Measurements from ENCODE around the gene WSCD1.

DNA sequence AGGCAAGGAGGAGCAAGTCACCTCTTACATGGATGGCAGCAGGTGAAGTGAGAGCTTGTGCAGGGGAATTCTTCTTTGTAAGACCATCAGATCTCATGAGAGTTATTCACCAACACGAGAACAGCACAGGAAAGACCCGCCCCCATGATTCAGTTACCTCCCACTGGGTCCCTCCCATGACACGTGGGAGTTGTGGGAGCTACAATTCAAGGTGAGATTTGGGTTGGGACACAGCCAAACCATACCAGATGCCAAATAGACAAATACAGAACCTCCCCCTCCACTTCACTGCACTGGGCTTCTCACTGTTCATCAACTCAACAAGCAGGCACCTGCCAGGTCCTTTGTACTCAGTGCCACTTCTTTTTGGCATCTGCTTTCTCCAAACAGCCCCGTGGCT is 100.2 kb downstream of the WSCD1 start:
- TF ChIP-seq, protein P1, sequence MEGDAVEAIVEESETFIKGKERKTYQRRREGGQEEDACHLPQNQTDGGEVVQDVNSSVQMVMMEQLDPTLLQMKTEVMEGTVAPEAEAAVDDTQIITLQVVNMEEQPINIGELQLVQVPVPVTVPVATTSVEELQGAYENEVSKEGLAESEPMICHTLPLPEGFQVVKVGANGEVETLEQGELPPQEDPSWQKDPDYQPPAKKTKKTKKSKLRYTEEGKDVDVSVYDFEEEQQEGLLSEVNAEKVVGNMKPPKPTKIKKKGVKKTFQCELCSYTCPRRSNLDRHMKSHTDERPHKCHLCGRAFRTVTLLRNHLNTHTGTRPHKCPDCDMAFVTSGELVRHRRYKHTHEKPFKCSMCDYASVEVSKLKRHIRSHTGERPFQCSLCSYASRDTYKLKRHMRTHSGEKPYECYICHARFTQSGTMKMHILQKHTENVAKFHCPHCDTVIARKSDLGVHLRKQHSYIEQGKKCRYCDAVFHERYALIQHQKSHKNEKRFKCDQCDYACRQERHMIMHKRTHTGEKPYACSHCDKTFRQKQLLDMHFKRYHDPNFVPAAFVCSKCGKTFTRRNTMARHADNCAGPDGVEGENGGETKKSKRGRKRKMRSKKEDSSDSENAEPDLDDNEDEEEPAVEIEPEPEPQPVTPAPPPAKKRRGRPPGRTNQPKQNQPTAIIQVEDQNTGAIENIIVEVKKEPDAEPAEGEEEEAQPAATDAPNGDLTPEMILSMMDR (IDR thresholded peaks at IDR 0.05), result no peak
- TF ChIP-seq POLR2A (IDR thresholded peaks at IDR 0.05), result no peak
